ENCODE results near the gene TCN2.
"Not testable (repeated sequence)": the region's sequence is repeated elsewhere in the genome, so short reads cannot be mapped to it uniquely, and the experiment has no call there.

Gene TCN2

DNA sequence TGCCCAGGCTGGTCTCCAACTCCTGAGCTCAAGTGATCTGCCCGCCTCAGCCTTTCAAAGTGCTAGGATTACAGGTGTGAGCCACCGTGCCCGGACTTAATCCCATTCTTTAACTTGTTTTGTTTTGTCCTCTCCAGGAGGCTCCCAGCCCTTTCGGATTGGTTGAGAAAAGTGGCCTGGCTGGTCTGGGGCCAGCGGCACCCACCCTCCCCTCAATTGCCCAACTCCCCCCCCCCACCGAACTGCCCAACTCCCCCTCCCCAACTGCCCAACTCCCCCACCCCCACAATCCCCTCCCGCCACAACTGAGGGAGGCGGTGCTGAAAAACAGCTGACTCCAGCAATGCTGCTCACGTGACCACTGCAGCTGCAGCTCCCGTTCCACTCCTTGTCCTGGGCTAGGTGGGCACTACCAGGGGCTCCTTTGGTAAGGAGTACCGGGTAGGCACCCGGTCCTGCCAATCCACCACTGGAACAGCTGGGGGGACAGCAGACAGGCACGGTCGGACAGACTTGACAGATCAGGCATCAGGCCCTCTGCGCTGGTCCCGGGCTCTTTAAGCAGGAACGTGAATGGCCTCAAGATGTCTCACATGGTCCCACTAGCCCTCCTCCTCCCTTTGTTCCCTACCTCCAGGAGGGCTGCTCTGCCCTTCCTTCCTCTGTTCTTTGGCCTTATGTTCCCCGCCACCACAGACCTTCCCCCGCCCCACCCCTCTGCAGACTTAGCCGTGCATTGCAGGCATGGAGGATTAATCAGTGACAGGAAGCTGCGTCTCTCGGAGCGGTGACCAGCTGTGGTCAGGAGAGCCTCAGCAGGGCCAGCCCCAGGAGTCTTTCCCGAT, at the start of gene TCN2:
TSS of gene TCN2 (plus strand) at position 720 of the 845 bp plus-strand sequence. CDS start 158 bp downstream, outside the sequence.
- DNase-seq (ENCODE audit: low read depth), result peak; percentile 54

DNA sequence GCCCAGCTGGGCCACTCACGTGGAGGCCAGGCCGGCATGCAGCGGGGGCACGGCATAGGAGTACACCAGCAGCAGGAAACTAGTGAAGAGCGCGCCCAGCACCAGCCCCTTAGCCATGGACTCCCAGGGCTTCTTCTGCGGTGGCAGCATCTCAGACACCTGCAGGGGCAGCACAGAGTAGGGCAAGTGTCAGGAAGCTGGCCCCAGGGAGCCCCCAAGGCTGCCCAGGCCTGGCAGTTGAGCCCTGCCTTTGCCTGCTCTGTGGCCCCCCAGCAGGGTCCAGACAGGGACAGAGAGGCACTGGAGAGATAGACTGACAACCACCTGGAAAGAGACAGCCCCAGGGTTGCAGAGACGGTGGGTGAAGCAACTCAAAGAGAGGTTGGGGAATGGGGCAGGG, 49.7 kb upstream of the TCN2 start:
- DNase-seq (ENCODE audit: low read depth), result no peak

DNA sequence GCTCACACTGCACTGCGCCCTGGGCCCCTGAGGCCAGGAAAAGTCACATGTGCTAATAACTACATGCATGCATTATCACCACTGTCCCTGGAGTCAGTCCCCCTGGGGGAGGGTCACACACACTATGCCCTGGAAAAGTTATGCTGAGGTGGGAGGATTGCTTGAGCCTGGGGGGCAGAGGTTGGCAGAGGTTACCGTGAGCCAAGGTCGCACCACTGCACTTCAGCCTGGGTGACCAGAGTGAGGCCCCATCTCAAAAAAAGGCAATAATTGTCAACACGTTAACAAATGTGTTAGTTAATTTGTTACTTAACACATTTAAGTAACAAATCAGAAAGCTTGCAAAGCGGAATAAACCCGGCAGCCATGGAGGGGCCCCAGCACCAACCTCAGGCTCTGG, 47.1 kb upstream of the TCN2 start:
- DNase-seq (ENCODE audit: low read depth), result no peak

DNA sequence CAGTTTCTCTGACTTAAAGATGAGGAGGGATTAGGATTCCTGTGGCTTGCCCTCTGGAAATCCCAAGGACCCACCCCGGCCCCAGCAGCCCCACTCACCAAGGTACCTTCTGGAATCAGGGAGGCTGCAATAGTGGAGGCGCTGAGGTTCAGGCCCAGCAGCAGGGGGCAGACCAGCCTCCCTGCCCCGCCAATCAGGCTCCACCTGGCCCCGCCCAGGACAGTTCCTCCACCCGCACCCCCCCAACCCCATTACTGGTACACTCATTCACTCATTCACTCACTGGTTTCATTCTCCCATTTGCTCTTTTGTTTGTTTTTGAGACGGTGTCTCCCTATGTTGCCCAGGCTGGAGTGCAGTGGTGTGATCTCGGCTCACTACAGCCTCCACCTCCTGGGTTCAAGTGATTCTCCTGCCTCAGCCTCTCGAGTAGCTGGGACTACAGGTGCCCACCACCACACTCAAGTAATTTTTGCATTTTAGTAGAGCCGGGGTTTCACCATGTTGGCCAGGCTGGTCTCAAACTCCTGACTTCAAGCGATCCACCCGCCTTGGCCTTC, 46.3 kb upstream of the TCN2 start:
- DNase-seq (ENCODE audit: low read depth), result not testable (repeated sequence)

DNA sequence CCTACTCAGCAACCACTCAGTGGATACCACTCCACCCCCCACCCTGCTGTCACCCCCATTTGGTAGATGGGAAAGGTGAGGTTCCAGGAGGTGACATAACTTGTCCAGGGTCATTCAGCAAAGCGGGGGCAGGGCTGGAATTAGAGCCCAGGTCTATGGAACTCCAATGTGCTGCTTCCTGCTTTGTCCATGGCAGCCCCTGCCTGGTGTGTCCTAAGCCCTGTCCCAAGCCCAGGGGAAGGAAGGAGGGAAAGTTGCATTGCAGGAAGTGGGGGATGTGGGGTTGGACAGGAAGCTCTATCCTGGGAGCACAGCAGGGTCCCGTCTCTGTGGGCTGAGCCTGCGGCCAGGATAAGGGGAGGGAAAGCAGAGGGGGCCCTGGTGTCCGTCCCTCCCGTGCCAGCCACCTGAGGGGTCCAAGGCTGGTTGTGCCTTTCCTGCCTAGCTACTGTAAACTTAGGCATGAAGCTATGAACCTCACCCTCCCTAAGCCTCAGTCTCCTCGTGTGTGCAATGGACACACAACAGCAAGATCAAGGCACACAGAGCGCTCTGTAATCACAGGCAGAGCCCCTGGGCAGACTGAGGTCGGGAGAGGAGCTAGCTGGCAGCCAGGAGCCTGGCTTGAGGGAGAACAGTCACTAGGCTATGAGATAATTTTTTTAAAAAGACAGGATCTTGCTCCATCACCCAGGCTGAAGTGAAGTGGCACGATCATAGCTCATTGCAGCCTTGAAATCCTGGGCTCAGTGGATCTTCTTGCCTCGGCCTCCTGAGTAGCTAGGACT, 45.4 kb upstream of the TCN2 start:
- no peak for DNase-seq (ENCODE audit: low read depth)

DNA sequence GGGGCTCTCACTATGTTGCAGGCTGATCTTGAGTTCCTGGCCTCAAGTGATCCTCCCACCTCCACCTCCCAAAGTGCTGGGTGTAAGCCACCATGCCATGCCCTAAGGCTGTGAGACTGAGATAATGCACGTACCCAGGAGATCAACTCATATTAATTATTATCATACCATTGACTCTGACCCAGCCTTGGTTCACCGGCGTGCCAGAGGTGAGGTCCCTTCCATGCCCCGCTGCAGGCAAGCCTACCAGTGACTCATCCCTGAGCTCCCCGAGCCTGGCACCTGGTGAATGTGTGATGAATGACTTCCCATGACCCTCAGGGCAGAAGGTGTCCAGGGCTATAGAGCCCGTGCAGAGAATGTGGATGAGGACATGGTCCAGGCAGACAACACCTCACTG, 44.6 kb upstream of the TCN2 start:
- no peak for DNase-seq (ENCODE audit: low read depth)

DNA sequence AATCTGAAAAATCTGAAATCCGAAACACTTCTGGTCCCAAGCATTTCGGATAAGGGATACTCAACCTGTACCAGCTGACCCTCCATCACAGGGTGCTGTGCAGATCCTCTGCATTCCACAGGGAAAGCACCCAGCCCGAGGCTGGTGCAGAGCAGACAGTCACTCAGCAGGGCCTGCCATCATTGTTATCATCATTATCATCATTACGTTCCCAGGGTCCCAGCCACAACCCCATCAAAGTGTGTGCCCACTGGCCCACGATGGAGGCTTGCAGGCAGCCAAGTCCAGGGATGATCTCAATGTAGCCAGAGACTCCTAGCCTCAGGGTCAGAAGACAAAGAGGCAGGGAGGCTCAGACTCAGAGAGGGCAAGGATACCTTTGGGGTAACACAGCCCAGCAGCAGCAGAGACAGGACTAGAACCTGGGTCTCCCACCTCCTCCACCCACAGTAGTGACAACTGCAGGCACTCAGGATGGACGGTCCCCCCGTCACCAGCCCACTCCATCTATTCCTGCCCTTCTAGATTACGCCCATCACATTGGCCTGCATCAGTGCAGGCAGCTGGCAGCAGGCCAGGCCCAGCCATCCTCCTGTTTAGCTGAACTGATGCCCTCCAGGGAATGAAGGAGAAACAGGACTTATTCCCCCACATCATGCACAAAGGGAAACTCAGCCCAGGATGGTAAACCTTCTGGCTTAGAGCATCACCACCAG, 42.8 kb upstream of the TCN2 start:
- DNase-seq (ENCODE audit: low read depth), result no peak

DNA sequence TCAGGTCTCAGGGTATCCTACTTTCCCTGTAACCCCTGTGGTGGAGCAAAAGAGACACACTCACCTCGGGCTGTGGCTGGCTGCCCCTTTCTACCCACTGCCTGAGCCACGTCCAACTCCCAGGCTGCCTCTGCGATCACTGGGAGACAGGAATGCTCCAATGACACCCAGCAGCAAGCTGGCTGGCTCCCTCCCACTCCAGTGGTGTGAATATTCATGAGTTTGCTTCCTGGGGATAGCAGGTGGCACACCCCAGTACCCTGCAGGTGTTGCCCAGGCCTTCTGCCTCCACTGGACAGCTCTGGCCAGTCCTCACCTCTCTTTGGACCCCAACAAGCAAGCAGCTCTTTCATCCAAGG, 42.2 kb upstream of the TCN2 start:
- no peak for DNase-seq (ENCODE audit: low read depth)

DNA sequence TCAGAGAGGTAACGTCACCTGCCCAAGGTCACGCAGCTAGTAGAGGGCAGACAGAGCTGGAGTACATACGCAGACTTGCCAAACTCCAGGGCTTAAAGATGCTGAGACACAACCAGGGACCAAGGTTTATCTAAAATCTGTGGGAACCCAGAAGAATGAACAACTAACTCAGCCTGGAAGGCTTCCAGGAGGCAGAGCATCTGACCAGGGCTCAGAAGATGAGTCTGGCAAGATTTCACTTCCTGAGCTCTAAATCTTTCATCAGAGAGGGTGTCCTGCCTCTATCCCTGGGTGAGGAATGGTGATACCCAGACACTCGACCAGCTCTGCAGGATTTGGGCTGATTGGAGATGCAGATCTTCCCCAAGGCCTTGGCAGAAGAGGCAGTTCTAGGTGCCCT, 41.6 kb upstream of the TCN2 start:
- DNase-seq (ENCODE audit: low read depth), result peak; percentile 5

DNA sequence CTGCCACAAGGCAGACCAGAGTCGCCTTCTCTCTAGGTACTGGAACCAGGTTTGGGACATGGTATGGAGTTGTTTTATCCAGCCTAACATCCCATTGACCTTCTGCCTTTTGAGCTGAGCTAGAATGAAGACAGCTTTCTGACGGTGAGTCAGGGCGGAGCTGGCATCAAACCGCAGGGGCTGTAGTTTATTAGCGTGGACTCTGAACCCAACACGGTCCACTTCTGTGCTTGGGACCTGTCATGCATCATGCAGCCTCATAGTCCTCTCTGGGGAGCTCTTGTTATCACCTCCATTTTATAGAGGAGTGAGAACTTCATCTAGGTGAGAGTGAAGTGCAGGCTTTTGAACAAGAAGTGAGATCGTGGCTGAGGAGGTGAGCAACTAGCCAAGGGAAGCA, 40.8 kb upstream of the TCN2 start:
- DNase-seq (ENCODE audit: low read depth), result no peak

DNA sequence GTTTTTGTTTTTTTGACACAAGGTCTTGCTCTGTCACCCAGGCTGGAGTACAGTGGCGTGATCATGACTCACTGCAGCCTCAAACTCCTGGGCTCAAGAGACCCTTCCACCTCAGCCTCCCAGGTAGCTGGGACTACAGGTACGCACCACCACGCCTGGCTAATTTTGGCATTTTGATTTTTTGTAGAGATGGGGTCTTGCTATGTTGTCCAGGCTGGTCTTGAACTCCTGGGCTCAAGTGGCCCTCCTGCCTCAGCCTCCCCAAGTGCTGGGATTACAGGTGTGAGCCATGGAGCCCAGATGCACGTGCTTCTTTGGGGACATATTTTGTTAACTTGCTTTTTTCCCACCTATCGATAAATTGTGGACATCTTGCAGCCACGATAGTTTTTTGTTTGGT, 39.7 kb upstream of the TCN2 start:
- not testable (repeated sequence) for DNase-seq (ENCODE audit: low read depth)

DNA sequence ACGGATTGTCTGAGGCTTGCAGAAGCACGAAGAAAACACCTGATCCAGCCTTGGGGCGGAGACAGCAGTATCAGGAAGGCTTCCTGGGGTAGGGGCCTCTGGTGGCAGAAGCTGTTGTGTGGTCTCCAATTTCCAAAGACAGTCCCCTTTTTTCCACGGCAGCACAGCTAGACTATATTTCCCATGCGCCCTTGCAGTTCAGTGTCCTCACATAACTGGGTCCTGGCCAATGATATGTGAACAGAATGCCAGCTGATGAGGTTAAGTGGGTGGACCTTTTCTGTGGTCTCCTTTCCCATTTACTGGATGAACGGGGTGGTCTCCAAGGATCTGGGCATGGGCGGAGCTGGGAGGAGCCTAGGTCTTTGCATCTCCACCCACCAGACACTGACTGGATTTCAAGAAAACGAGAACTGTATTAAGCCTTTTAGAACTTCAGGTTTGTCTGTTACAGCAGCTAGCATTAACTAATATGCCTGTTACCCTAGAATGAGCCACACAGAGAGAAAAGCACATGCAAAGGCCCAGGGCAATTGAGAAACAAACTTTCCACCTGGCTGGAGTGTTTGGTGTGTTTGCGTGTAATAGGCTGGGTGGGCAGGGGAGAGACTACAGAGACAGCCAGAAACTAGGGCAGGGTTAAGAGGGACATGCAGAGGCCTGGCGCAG, 38.7 kb upstream of the TCN2 start:
- no peak for DNase-seq (ENCODE audit: low read depth)

DNA sequence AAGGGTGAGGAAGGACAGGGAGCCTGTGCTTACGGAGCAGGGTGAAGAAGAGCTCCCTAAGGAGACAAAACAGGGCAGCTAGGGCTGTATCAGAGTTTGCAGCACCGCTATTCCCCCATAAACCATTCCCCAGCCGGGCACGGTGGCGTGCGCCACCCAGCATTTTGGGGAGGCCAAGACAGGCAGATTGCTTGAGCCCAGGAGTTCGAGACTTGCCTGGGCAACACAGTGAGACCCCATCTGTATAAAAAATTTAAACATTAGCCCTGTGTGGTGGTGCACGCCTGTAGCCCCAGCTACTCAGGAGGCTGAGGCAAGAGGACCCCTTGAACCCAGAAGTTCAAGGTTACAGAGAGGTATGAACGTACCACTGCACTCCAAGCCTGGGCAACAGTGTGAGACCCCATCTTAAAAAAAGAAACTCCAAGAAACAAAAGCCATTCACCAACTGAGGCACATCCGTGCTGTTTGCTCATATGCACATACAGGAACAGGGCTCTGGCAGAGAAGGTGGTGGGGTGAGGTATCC, 37.2 kb upstream of the TCN2 start:
- no peak for DNase-seq (ENCODE audit: low read depth)

DNA sequence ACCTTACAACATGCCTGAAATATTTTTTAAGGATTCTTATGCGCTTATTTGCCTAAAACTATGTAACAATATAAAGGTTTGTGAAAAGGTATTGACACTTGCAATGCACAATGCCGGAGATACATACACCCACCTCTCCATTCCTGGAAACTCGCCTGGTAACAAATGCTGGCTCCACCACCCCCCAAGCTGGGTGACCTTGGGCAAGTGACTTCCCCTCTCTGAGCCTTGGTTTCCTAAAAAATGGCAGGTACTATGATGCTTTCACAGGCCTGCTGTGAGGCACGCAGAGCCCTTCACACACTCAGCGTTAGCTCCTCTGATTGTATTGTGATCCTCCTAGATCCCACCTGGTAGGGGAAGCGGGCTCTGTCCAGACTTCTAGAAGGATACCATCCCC, 34.8 kb upstream of the TCN2 start:
- DNase-seq (ENCODE audit: low read depth), result no peak

DNA sequence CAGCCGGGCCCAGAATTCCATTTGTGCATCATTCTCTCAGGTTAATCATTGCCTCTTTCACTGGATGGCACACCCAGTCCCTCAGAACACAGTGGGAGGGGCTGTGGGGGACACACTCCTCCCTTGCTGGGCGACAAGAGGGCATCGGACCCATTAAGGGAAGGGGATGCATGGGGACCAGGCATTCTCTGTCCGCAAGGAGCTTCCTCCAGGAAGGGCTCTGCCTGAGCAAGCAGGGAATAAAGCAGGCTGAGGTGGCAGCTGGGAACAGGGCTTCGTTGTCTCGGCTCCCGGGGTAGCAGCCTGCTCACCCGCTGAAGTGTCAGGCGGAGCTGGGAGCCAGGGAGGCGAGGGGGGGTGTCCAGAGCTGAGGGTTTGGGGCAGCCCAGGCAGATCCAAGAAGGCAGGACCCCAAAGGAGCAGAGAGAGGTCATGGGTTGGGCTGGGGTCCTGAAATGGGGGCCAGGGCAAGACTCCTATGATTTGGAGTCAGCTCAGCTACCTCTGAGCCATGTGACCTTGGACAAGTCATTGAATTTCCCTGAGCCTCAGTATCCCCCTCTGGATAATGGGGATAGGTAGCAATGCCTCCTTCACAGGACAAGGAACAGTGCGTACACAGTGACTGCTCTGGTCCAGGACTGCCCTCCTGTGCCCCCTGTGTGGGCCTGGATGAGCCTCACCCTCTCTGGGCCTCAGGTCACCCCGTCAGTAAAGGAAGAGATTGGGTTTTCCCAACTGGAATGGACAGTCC, 34.0 kb upstream of the TCN2 start:
- DNase-seq (ENCODE audit: low read depth), result no peak

DNA sequence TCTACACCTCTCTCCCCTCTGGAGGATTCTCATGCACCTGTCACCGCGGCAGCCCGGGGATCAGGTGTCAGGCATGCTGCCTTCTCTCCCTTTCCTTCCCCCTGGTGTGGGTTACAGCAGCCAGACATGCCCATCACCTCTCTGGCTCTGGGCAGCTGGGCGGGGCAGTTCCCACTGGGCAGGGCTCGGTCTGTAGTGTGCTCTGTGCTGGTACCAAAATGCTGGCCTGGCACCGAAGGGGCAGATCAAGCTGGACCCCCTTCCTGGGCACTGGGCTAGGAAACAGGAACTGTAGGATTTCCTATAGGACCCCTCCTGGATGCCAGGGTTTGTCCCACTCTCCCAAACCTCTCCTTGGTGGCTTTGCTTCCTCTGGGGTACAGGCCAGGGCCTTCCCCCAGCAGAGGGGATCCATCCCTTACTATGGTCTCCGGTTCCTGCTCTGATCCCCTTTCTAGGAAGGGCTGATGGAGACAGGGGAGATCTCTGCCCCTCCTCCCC, 33.3 kb upstream of the TCN2 start:
- no peak for DNase-seq (ENCODE audit: low read depth)

DNA sequence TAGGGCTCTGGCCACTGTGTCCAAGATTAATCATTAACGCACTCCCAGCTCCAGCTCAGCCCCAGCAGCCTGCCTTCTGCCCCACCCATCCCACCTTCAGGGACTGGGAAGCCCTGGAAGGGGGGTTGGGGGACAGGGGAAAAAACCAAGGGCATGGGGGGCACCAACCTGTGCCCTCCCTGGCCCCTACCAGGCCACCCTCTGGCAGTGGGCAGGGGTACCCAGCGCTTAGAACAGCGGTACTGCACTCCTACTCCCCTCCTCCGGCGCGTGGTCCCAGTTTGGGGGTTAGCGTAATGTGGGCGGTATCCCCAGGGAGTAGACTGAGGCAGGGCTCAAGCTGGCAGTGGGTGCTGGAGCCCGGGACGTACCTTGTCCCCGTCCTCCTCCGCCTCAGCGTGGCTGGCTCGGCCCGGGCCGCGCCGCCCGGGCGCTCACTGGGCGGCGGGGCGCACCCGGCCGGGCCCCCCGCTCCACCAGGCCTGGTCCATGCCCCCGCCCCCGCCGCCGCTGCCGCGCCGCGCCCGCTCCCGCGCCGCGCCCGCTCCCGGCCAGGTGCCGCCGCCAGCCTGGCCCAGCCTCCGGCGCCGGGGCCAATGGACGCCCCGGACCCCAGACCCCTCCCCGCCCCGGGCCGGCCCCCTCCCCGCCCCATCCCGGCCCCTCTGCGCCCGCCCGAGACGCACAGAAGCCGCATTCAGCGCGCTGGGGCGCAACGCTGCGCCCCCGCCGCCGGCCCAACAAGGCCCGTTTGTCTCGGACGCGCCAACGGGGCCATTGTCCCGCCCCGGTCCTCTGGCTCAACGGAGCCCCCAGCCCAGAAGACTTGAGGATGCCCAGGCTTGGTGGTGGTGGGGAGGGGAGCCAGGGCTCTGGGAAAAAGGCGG, 32.6 kb upstream of the TCN2 start, which contains the start of gene GAL3ST1:
TSS of gene GAL3ST1 (minus strand) at position 571 of the 887 bp plus-strand sequence. CDS start 17,273 bp downstream, outside the sequence.
- DNase-seq (ENCODE audit: low read depth), result no peak

DNA sequence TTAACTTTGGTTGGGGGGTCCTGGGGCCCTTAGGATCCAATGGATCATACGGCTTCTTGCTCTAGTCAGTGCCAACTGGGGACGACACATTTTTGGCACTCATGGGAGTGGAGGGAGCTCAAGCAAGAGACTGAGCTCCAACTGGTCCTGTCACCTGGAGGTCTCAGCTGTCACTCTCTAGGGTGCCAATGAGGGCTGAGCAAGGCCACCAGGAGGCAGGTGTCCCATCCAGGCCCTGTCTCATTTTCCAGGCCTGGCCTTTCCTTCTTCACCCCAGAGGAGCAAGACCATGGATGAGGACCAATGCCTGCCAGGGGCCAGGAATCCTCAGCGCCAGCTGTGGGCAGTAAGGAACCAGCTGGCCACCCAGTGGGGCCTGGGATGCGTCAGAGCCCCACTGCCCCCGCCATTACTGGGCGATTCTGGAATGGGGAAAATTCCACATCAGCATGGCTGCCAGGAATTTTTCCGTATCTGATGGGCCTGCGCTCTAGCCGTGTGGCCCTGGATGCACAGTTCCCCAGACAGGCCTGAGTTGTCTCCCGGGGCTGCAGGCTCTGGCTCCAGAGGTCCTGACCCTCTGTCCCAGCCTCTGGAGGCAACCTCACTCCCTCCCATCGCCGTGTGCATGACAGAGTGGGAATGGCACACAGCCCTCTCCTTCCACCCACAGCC, 31.8 kb upstream of the TCN2 start:
- DNase-seq (ENCODE audit: low read depth), result no peak

DNA sequence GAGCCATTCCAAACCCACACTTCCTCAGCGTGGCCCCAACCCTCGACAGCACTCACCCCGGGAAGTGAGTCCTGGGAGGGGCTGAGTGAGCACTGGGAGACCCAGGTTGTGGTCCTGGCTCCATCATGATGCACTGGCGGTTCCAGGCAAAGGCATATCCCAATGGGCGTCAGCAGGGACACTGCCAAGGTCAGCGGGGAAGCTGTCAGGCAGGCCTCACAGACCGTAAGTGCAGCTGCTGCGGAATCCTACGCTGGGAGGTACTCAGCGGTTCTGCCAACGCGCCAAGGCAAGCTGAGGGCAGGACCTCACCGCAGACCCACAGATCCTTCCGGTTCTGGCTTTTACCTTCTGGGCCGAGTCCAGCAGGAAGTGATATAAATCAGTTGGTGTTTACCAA, 31.1 kb upstream of the TCN2 start:
- DNase-seq (ENCODE audit: low read depth), result no peak

All from stromal cell of bone marrow (primary cell).